OCI-M2 (cell line): ENCODE data around the gene KCNV2.

Experiments
- DNase-seq: peaks from one replicate; lab custom pipeline; 2025; ENCODE audit not compliant: unreplicated experiment; lab: John Stamatoyannopoulos, UW

KCNV2 gene

DNA sequence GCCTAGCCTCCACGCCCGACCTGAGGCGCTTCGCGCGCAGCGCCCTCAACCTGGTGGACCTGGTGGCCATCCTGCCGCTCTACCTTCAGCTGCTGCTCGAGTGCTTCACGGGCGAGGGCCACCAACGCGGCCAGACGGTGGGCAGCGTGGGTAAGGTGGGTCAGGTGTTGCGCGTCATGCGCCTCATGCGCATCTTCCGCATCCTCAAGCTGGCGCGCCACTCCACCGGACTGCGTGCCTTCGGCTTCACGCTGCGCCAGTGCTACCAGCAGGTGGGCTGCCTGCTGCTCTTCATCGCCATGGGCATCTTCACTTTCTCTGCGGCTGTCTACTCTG is 1.4 kb downstream of the KCNV2 start:
- DNase-seq = no peak

DNA sequence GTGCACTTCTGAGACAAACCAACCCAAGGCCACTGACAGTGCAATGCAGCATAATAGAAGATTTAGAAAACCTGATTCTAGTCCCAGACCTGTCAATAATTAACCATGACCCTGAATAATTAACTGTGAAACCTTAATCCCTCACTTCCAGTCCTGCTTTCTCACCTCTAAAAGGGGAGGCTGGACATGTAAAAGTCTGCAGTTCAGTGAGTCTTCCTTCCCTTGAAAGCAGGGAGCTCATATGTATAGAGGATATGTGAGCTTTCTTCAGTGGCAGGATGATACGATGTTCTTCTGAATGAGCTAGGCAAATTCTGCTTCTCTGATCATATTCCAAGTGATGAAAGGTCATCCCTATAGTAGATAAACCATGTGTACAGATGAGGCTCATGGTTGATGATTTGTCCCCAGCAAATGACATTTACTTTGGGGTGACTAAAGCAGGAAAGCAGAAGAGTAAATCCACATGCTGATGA is 2.9 kb downstream of the KCNV2 start:
- no peak for DNase-seq

DNA sequence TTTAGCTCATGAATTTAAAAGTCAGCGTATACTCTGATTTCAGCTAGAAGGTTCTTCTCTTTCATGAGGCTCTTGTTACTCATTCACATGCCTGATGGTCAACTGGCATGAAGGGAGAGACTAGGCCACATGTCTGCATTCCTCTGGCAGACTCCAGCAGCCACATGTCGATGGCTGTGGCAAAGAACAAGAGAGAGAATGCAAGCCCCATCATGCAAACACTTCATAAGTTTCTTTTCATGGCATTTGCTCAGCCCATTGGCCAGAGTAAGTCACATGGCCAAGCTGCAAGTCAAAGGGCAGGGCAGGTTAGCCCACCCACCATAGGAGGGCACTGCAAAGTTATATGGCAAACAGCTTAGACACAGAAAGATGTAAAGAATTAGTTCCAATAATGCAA is 5.4 kb downstream of the KCNV2 start:
- DNase-seq = no peak

DNA sequence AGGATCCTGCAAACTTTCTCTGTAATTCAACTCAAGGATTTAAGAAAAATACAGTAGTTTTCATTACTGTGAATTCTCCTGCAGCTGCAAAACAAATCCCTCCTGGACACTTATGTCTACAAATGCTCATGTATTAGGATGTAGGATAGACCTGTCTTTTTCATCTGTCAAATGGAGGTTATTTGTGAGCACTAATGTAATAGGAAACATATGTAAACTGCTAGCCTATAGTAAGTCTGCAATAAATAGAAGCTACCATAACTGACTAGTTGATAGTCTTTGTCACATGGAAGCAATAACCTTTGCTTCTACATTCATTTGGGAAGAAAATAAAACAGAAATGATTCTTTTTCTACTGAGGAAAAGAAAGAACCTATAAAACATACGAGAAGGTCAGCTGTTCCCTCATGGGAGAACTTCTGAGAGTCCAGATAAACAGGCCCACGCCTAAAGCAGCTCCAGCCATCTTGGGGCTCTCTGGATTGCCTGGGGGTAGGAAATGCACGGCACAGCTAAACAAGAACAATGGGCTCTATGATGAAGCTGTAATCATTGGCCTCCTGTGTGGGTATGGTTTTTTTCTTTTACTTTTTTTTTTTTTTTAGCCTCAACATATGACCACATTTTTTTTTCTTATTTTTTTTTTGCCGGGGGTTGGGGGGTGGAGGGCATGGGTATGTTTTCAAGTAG is 6.2 kb downstream of the KCNV2 start:
- DNase-seq = no peak

DNA sequence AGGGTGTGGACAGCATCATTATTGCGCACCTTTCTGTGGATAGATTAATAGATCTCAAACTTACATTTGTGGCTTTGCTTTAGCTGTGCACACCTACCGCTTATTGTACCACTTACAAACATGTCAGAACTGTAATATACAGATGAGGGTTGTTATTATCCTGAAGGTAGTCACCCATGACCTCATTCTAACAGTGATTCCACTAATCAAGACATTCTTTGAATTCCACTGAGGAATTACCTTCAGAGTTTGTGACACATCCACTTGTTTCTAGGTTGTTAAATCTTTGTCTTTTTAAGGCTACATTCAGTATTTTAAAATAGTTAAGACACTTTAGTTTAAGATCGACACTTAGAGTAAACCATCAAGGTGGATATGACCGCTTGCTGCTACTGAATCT is 7.8 kb downstream of the KCNV2 start:
- DNase-seq = no peak

DNA sequence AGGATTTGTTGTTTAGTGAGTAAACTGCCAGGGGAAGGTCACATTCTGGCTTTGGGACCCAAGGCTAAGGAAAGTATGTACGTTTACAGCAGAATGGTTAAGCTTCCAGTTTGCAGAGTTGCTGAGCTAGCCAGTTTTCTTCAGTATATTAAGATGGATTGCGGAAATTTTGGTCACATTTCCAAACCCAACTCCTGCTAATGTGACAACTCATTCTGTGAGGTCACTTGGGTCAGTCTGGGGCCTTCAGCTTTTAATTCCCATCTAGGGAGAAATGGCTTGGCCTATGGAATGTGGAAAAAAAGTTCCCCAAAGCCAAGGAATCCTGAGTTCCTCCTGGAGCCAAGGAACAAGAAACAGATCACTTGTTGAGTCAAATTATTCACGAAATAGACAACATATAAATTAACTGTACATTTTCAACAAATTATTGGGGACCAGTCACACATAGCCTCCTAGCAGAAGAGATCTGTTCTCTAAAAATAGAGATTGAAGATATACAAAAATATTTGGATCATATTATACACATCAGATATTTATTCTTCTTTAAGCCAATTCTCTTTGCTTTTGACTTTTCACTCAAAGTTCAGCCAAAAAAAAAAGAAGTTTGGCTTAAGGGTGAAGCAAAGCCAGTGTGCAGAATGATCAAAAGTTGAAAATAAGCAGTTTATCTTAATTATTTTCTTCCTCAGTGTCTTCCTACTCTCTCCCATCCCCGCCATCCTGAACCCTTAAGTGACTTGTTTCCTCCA is 8.8 kb downstream of the KCNV2 start:
- DNase-seq = no peak

DNA sequence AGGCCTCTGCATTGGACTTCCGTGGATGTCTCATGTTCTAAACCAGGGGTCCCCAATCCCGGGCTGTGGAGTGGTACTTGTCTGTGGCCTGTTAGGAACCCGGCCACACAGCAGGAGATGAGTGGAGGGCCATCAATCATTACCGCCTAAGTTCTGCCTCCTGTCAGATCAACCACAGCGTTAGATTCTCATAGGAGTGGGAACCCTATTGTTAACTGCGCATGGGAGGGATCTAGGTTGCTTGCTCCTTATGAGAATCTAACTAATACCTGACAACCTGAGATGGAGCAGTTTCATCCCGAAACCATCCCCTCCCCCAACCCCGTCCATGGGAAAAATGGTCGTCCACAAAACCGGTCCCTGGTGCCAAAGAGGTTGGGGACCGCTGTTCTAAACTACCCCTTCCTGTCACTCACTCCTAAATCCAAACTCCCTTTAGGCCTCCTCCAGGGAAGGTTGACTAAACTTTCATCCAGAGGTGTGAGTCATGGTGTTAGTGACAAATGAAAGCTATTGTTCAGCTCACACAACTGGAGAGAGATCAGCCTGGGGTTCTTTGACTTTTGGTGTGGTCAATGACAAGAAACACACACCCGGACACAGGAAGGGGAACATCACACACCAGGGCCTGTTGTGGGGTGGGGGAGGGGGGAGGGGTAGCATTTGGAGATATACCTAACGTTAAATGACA is 9.5 kb downstream of the KCNV2 start:
- no peak for DNase-seq

DNA sequence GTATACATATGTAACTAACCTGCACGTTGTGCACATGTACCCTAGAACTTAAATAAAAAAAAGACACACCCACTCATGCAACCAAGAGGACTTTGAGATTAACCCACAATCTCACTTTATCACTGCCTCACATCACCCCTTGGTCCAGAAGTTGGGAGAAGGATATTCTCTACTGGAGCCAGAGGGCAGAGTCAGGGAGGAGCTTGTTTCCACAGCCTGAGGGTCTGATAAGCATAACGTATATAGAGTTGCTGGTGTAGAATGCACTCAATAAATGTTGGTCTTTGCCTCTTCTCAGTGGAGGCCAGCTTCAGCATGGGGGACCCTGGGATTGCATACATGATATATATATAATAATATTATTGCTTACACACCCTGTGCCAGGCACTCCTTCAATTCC is 10.1 kb downstream of the KCNV2 start:
- no peak for DNase-seq

DNA sequence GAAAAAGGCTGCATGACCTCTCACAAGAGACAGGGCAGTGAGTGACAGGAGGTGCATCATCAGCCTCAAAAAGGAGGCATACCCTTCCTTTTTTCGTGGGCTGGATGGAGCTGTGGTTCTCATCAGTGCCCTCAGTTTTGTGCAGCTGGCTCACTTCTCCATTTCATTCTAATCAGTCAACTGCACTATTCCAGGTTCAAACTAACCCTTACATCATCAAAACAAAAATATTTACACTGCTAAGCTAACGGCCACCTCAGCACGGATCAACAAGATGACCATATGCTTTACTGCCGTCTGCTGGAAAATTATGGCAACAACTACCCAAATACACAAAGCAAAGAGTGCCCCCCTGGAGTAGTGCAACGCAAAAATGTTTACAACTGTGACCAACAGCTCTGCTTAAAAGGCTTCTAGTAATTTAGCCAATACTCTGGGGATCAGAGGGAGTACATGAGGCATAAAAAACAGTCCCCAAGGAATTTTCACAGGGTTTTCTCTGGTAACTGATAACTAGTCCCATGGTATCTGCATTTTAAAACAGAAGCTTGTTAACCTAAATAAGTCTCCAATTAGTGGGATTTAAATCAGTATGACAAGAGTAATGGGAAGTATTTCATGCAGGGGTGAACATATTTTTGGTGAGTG is 10.8 kb downstream of the KCNV2 start:
- DNase-seq = no peak

DNA sequence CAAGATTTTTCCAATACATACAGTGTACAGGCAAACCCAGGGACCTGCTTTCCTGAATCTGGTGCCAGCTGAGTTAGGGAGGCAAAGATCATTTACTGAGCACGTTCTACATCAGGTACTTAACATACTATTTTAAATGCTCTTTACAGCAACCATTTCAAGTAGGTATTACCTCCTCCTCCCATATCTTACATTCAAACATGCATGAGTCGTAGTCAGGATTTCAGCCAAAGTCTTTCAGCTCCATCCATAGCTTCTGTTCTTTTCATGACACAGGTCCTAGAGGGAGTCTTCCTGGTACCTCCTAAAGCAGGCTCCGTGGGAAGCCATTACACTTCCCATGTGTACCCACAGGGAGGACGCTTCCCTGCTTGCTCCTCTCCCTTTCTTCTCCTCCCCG is 11.7 kb downstream of the KCNV2 start:
- no peak for DNase-seq

DNA sequence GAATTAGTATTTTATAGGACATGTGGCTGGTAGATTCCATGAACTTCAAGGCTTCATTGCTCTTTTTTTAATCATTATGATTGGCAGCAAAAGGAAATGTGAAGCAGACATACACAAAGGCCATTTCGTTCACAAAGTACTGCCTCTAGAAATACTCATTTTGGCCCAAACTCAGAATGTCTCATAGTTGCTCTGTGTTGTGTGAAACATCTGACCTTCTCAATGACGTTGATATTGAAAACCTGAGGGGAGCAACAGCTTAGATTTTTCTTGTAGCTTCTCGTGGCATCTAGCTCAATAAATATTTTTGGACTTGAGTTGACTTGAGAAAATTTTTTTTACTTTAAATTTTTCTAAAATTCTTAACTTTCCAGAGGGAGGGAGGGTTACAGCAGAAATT is 12.4 kb downstream of the KCNV2 start:
- DNase-seq = no peak

DNA sequence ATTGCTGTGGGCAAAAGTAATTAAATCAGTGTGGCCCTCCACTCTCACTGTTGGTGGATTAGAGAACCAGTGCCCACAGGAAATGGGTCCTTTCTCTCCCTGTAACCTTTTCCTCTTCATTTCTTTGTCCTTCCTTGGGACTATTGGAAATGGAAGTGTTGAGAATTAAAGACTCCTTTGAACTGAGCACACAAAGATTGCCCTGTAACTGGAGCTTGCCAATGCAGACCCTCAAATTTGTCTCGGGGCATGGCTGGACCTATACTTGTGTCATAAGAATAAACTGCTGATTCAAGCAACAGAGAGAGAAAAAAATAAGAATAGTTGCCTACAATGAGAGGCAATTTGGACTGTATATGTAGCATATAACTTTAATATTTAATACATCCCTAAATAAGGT is 13.7 kb downstream of the KCNV2 start:
- DNase-seq = no peak

DNA sequence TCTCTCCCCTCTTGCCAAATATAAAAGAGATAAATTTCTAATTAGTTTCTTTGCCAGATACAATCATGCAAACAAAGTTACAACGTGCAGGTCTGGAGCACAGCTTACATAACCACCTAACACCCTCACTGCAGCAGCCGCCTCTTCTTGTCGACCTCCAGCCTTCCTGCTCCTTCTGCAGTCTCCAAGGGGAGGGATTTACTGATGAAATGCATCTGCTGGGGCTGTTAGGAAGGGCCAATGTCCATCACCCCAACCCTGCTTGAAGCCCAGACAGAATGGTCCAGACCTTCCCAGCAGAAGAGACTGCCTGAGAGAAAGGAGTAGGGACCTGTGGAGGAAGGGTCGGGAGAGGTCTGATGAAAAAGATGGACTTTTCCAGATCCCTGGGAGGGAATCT is 15.2 kb downstream of the KCNV2 start:
- no peak for DNase-seq

DNA sequence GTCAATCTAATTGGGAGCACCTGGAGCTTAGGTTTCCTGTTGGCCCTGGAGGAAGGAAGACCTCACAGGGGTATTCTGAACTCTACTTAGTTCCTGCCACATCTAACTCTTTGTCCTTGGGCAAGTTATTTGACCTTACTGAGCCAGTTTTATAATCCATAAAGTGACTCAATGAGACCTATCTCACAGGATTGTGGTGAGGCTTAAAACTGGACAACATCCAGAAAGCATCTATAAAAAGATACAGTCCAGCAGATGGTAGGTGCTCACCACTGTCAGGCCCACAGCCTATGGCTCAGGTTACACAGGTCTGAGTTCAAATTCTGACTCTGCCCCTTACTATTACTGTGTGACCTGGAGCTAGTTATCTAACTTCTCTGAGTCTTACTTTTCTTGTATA is 23.3 kb downstream of the KCNV2 start:
- no peak for DNase-seq

DNA sequence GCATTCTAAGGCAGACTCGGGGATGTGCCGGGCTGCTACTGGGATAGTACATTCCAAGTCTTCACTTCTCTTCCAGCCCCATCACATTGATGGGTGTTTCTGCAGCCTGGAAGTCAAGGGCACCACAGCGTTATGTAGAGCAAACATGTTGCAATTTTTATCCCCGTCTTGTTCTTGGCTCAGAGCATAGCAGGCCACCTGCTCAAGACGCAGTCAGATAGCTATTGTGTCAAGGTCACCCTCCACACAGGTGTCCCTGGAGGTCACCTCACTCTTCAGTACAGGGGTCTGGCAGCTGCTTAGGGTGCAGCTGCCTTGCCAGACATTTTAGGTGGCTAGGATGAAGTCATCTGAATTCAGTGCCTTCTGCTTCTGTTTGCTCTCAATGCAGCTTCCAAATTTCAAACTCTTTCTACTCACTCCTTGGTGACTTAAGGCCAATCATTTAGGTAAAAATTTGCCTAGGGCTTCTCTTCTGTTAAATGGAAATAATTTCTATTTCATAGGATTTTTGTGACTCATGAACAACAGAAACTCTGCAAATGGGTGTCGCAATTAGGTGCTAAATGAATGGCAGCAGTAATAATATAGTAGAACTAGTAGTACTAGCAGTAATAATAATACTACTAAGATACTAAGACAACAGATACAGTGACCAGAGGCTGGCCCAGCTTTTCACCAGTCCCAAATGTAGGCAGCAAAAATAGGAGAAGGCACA is 24.3 kb downstream of the KCNV2 start:
- DNase-seq = no peak

DNA sequence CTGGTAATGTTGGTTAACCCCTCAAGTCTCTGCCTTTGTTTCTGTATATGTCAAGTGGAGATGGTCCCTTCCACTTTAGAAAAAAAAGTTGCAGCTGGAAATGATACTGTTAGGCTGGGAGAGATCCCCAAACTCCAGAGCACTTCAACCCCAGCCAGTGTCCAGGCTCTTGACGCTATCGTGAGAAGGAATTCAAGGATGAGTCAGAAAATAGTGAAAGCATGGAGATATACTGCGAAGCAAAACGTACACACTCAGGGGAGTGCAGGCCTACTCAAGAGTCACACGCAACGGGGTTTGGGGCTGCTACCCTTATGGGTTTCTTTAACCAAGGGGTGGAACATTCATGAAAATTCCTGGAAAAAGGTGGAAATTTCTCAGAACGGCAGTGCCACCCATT is 24.9 kb downstream of the KCNV2 start:
- no peak for DNase-seq

DNA sequence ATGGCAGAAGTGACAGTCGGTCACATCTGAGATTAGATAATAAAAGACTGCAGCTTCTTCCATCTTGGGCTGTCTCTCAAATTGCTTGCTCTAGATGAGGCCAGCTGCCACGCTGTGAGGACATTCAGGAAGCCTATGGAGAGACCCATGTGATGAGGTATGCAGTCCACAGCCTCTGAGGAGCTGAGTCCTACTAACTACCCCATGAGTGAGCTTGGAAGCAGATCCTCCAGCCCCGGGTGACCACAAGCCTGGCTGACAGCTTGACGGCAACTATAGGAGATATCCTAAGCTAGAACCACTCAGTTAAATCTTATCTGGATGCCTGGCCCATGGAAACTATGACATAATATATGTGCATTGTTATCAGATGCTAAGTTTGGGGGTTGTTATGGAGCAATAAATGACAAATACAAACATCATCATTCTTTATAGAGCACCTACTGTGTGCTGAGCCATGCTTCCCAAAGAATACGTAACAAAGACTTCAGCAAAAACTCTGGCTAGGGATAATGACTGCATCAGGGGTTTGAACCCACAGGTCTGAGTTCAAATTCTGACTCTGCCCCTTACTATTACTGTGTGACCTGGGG is 26.7 kb downstream of the KCNV2 start:
- no peak for DNase-seq

DNA sequence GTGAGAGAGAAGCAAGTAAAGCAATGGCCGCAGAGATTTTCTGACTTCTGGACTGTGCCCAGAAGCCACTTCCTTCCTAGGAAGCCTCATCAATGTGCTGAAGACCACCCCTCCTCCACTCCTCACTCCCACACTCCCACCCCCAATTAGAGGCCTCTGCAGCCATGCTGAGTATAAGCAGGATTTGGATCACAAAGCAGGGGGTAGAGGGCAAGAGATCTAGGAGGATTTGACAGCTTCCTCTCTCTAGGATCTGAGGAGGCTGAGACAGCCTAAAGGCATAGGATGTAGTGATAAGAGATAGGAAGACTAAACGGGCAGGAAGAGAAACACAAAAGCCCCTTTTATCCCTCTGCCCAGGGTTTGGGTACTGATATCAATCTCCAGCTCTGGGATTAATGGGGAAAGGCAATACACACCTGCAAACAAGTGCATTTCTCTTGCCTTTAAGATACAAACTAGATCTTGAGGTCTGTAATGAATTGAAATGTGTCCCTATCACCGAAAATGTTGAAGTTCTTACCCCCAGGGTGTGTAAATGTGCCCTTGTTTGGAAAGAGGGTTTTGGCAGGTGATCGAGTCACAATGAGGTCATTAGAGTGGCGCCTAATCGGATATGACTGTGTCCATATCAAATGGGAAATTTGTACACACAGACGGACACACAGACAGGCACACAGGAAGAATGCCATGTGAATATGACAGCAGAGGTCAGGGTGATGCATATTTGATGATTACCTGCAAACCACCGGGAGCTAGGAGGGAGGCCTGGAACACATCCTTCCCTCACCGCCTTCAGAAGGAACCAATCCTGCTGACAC is 28.5 kb downstream of the KCNV2 start:
- DNase-seq = no peak

DNA sequence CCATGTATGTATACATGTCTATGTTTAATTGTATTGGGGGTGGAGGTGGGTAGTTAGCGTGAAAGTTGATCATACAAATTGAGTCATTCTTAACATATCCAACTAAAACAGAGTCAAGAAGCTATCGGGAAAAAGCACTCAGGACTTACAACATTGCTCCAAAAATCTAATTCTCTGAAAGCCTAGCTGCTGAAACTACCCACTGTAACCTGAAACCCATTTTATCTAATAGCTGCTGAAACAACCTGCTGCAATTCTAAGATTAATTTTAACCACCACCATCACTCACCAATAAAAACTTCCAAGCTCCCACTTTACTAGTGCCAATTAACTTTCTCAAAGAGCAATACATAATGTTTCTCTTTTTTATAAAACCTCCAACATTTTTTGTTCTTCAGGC is 32.2 kb downstream of the KCNV2 start:
- DNase-seq = no peak

DNA sequence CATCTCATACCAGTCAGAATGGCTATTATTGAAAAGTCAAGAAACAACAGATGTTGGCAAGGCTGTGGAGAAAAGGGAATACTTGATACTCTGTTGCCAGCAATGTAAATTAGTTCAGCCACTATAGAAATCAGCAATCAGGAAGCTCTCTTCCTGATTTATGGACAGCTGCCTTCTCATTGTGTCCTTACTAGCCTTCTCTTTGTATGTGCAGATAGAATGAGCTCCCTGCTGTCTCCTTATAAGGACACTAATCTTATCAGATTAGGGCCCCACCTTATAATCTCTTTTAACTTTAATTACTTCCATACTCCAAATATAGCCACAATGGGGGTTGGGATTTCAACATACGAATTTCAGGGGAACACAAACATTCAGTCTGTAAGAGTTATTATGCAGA is 38.0 kb downstream of the KCNV2 start:
- DNase-seq = no peak
